ENCODE data around the gene COLEC11.

The COLEC11 gene

GRCh38 chr2:3639015-3639630 lies 44.2 kb downstream of the COLEC11 start:
- DNase-seq (ENCODE audit: low spot score): no peak

- no peak for DNase-seq (ENCODE audit: low spot score)
Measured at GRCh38 chr2:3639653-3640052, 44.7 kb downstream of the COLEC11 start.

- DNase-seq (ENCODE audit: low spot score): no peak
Measured at GRCh38 chr2:3641181-3641580, 46.3 kb downstream of the COLEC11 start.

- no peak for DNase-seq (ENCODE audit: low spot score)
Measured at GRCh38 chr2:3641841-3642421, 47.0 kb downstream of the COLEC11 start.

GRCh38 chr2:3642521-3643215 lies 47.8 kb downstream of the COLEC11 start:
- DNase-seq (ENCODE audit: low spot score): no peak

GRCh38 chr2:3643371-3644245 lies 48.7 kb downstream of the COLEC11 start:
- no peak for DNase-seq (ENCODE audit: low spot score)

- DNase-seq (ENCODE audit: low spot score): no peak
Measured at GRCh38 chr2:3644246-3644525, 49.3 kb downstream of the COLEC11 start.

GRCh38 chr2:3644891-3645605 lies 50.1 kb downstream of the COLEC11 start:
- DNase-seq (ENCODE audit: low spot score): no peak

GRCh38 chr2:3645745-3646389 lies 51.0 kb downstream of the COLEC11 start:
- DNase-seq (ENCODE audit: low spot score): no peak

GRCh38 chr2:3646446-3646845 lies 51.5 kb downstream of the COLEC11 start:
- DNase-seq (ENCODE audit: low spot score): no peak

- DNase-seq (ENCODE audit: low spot score): no peak
Measured at GRCh38 chr2:3647246-3647645, 52.3 kb downstream of the COLEC11 start.

- no peak for DNase-seq (ENCODE audit: low spot score)
Measured at GRCh38 chr2:3647831-3648651, 53.1 kb downstream of the COLEC11 start.

GRCh38 chr2:3648652-3649177 lies 53.8 kb downstream of the COLEC11 start:
- DNase-seq (ENCODE audit: low spot score): no peak

GRCh38 chr2:3649581-3649980 lies 54.7 kb downstream of the COLEC11 start:
- DNase-seq (ENCODE audit: low spot score): no peak

GRCh38 chr2:3650140-3650920 lies 55.4 kb downstream of the COLEC11 start:
- no peak for DNase-seq (ENCODE audit: low spot score)

- peak; percentile 40 for DNase-seq (ENCODE audit: low spot score)
Measured at GRCh38 chr2:3651691-3652648, 57.1 kb downstream of the COLEC11 start.

GRCh38 chr2:3652896-3653625 lies 58.1 kb downstream of the COLEC11 start:
- no peak for DNase-seq (ENCODE audit: low spot score)

GRCh38 chr2:3654011-3654410 lies 59.1 kb downstream of the COLEC11 start:
- DNase-seq (ENCODE audit: low spot score): no peak

All from kidney tubule cell (primary cell).